CD4-positive, alpha-beta T cell treated with Interleukin-6 for 4 hours (primary cell): ENCODE measurements around the gene ARHGEF1.

Source experiments
- DNase-seq: peaks from one replicate; pipeline ENCODE4 v3.0.0-alpha.2; 2020; ENCODE audit warnings: mixed read lengths

Gene ARHGEF1

DNA sequence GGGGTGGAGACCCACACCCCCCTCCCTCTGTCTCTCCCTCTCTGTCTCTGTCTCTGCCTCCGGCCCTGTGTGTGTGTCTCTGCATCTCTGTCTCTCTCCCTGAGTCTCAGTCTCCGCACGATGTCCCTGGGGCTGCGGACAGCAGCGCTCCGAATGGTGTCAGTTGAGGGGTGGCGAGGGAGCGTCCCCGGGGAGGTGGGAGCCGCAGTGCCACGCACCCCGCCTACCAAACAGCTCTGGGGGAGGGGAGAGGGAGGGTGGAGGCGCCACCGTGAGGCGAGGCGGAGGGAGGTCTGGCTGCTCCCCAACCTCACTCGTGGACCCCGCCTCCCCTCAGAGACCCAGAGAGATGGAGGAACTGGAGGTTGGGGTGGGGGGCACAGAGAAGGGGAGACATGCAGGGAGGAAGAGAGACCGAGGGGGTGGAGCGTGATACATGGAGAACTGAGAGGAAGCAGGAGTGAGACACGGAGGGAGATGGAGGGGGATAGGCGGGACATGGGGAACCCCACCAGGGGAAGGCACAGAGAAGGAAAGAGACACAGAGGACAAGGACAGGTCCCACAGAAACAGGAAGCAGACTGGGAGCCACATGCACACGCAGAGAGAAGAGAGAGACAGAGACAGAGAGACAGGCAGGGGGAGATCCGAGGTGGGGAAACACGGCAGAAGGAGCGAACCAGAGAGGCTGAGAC lies 38.0 kb downstream of the ARHGEF1 start:
- DNase-seq, result no peak

DNA sequence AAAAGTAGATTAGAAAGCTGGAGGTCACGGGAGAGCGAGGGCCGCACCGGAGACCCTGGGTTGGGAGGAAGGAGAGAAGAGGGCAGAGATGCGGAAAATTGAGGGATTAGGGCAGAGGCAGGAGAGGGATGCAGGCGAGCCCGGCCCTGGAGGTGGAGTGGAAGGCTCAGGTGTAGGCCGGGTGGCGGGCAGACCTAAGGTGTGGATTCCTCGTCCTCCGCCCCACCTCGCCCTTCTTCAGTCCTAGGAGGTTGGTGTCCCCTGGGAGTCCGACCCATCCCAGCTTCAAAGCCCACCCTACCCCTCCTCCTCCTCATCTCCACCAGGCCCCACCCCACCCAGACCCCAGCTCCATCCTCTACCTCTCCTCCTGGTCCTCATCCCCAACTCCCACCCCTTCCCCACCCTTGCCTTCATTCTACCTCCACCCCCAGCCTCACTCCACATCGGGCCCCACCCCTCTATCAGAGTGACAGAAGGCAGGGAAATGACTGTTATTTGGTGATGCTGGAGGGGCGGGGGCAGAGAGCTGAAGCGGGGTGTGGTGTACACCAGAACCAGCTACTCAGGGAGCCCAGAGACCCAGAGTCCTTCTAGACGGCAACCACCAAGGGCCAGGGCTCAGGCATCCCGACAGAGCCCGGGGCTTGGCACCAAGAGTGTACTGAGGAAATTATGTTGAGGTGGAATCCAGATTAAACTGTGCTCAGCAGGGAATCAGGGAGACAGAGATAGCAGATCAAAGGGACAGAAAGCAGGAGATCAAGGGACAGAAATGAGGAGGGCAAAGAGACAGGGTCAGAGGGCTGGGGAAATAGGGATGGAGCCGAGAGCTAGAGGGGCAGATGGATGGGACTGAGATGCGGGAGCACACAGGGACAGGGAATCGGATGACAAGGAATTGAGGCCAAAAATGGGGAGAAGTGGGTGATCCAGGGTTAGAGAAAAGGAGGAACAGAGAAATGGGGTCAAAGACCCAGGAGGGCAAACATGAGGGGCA lies 38.9 kb downstream of the ARHGEF1 start:
- no peak for DNase-seq

DNA sequence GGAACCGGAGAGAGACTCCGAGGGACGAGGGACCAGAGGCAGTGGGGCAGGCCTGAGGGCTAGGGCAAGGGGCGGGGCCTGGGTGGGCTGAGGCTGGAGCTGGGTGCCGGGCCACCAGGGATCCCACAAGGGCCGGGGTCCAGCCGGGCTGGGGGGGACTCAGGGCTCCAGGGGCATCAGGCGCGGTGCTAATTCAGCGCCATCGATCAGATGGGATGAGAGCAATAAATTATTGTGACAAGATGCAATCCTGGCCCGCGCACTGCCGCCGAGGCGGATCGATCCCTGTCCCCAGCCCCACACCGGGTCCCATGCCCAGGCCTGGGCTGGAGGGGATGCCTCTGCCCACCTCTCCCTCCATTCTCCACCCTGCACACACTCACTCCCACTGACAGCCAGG lies 39.6 kb downstream of the ARHGEF1 start:
- no peak for DNase-seq

DNA sequence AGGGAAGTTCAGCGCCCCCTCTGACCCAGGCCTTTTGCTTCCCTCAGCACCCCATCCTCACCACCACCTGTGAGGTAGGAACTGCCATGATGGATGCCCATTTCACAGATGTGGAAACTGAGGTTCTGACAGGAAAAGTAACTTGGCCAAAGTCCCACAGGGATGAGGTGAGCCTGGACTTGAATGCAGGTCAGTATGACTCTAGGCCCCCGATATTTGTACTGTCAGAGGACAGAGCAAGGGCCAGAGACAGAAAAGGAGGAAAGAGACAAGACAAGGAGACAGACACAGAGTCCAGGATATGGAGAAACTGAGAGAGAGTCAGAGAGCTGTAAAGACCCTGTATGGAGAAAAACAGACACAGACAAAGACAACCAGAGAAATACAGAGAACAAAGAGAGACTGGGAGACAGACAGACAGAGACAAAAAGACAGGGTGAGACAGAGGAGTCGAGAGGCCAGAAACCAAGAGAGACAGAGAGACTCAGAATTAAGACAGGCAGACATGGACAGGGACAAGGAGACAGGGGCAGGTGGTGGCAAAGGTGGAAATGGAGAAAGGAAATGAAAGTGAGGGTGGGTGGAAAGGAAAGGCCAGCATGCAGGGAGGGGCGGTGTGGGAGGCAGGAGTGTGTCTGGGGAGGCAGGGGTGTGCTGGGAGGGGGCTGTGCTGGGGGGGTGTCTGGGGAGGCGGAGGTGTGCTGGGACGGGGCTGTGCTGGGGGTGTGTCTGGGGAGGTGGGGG lies 40.2 kb downstream of the ARHGEF1 start:
- DNase-seq, result no peak

DNA sequence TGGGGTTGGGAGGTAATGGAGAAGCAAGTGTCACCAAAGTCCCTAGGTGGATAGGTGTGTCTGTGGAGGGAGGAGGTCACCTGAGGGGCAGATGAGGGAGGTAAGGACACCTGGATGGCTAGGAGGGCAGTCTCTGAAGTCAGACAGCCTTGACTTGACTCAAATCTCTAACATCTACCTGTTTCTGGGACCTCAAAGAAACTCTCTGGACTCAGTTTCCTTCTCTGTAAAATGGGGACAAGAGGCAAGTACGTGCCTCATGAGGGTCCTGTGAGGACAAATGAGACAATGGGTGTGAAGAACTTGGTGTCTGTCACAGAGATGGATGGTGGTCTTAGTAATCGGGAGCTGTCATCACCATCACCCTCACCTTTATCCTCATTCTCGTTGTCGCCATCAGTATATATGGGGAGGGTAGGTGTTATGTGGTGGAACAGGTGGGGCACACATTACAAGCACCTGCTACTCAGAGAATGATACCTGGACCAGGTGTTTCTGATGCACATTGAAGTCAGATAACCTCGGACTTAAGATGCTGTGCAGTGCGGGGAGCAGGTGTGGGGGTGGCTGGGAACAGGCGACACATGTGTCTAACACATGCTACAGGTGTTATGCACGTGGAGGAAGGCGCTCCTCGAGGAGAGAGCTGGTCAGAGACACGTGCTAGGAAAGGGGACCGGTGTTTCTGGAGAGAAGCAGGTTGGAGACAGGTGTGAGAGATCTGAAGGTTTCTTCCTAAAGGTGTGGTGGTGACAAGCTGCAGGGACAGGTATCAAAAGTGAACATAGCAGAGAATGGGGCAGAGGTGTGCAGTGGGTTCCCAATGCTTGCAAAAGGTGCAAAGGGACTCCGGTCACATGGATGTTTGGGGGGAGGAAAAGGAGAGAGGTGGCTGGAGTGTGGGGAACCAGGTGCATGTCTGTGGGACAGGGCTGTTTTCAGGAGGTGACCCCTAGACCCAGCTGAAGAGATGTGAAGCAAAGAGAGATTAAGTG lies 41.5 kb downstream of the ARHGEF1 start:
- DNase-seq, result no peak

DNA sequence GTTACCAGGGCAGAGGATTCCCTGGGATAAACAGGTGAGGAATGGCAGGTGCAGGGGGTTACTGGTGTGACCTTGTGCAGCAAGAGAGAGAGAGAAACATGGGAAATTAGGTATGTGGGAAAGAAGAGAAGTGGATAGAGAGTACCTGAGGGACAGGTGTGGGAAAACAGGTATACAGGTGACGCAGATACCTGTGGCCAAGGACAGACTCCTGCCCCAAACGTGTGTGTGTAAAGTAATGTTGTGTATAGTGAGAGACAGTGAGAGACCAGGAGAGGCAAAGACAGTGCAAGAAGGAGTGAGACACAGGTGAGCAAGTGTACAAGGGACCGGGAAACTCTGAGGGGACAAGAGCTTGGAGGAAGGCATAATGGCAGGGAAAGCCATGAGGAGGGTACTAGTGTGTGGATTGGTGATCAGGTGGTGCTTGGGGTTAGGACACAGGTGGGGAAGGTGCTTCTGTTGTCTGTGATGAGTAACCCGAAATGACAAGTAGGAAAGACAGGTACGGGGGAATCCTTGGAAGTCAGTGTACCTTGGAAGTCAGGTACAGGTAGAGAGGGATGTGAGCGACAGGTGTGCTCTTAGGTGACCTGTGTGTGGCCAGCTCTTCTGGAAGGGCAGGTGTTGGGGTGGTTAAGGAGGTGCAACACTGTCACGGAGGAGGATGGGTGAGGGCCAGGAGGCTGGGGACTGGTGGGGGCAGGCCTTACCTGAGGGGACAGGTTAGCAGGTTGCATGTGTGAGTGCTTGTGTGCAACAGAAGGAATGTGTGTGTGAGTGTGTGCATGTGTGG lies 42.4 kb downstream of the ARHGEF1 start:
- DNase-seq, result no peak

DNA sequence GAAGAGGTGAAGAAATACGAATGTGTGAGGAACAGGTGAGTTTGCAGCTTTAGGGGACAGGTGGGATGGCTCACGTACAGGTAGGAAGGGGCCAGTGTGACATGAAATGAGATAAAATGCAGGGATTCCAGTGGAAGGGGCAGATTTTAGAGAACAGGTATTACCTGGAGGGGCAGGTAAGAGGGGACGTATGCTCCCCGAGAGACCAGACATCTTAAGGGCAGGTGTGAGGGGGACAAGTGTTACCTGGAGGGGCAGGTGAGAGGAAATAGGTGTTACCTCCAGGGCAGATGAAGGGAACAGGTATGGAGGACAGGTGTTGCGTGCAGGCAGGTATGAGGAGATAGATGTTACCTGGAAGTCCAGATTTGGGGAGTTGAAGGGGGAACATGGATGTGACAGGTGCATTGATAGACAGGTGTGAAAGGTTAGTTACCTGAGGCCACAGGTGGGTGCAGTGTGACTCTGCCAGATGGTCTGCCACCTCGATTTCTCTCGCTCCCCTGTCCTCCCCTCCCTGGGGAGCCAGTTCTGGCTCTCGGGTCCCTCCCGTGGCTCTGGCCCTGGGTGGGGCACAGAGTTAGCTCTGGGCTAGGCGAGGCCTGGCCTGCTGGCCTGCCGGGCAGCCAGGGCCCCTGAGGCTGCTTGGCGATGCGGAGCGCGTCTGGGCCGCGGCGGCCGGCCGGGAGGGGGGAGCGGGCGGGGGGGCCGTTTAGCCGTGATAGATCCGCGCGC lies 43.2 kb downstream of the ARHGEF1 start:
- DNase-seq, result no peak

DNA sequence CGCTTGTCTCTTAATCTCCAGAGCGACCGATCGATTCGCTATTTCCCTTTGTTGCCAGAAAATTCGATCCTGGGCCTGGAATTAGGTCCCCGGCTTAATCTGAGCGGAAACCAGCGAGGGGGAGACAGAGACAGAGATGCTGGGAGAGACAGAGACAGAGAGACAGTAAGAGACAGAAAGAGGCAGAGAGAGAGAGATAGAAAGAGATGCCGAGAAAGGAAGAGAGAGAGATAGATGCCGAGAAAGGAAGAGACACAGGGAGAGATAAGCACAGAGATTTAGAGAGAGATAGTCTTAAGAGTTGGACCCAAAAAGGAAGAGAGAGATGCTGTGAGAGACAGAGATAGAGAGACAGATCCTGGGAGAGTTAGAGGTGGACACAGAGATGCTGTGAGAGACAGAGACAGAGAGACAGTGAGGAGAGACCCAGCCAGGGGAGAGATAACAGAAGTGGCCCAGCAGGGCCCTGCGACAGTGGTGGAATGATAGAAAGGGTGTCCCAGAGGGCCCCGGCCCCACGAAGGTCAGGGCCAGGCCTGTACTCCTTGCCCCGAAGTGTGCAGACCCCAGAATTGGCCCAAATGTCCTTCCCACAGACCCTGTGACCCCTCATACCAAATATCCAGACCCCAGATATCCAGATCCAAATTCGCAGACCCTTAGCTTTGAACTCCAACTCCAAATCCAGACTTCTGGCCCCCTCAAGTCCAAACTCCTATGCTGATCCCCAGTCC lies 43.9 kb downstream of the ARHGEF1 start:
- no peak for DNase-seq

DNA sequence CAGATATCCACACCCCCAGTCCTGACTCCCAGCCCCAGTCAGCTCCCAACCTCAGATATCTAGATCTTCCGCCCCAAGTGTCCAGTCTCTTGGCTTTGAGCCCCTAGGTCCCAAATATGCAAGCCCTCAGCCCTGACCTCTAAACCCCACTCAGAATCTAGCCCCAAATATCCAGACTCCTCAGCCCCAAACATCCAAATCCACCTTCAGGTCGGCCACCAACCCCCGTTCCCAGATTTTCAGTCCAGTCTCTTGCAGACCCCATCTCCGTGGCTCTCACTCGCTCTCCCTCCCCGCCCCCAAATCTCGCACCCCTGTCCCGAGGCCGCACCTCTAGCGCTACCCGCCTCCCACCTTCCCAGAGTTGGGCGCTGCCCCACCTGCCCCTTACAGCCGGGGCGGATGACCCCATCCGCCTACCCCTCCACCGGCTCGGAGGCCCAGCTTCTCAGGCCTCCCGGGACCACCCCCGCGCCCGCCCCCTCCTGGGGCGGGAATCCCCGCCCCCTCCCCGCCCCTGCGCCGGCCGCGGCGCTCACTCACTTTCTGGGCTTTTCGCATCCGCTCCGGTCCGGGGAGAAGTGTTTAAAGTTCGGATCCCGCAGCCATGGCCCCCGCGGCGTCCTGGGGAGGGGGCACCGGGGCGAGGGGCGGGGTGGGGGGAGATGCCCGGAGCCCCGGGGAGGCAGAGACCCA lies 44.7 kb downstream of the ARHGEF1 start:
- DNase-seq, result peak; percentile 70

DNA sequence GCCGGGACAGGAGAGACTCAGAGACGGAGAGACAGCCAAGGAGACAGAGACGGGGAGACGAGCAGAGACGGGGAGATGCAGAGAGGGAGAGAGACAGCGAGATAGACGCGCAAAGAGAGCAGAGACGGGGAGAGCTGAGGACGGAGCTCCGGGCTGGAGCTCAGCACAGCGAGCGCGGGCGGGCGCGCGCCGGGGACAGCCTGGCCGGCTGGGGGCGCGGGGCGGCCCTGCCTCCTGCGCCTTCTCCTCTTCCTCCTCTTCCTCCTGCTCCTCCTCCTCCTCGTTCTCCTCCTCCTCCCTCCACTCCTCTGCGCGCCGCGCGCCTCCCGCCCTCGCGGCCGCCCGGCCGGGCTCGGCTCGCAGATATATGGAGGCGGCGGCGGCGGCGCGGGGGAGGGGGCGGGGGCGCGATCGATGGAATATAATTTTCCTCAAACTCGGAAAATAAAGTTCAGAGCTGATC lies 45.3 kb downstream of the ARHGEF1 start, which contains the start of gene ERFL:
Gene ERFL, minus strand, starts transcription at position 229 of the 463 bp plus-strand sequence. CDS start 15,530 bp downstream, outside the sequence.
- peak; percentile 57 for DNase-seq

DNA sequence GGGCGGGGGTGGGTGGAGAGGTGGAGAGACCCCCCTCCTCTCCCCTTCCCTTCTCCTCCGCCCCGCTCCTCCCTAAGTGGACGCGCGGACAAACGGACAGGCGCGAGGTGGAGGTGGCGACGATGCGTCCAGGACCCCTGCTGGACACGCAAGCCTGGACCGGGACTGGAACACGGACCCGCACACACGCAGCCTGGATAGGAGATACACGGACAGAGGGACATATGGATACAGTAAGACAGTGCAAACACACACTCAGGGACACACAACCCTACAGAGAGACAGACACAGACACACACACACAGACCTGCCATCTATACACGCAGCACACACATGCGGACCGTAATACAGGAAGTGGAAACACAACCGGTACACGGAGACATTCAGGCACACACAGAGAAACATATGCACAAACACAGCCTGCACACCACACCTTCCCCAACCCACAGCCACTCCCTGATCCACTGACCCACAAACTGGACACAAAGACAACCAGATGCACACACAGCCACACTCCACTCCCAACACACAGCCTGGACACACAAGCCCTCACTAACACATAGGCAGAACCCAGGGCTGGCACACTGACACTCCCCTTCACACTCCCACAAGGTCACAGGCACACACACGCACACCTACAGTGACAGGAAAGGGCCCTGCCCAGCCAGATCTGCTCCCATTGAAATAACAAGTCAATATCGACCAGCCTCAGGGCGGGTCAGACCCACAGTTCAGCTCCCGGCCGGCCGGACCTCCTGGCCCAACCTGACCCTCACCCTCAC lies 46.0 kb downstream of the ARHGEF1 start:
- peak; percentile 66 for DNase-seq

DNA sequence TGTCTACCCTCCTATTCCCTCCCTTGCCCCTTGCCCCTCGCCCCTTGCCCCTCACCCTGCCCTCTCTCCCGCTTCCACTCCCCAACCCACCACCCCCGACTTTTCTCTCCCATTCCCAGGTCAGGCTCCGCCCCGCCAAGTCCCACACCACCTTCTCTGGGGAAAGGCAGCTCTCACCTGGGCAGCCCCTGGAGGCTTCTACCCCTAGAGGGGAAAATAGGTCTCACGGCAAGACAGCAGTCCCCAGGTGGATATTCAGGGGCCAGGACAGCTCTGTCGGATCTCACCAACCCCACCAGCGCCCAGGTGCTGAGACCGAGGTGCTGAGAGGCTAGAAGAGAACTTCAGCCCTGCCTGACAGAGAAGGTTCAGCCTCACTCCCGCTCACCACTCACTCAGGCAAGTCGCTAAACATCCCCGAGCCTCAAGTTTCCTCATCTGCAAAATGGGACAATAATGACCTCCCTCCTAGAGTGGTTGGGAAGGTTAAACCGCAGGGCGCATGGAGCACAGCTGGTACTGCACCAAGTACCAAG lies 46.6 kb downstream of the ARHGEF1 start:
- no peak for DNase-seq

DNA sequence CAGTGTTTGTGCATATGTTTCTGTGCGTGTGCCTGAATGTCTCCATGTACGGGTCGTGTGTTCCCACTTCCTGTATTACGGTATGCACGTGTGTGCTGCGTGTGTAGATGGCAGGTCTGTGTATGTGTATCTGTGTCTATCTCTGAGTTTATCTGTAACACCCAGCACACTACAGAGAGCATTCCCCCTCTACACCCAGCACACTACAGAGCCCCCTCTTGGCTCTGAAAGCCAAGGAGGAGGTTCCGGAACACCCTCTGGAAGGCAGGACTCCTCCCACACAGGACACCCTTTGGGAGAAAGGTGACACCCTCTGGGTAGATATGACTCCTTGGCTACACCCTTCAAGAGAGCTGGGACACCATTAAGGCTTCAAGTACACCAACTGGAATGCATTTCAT lies 47.3 kb downstream of the ARHGEF1 start:
- DNase-seq, result no peak

DNA sequence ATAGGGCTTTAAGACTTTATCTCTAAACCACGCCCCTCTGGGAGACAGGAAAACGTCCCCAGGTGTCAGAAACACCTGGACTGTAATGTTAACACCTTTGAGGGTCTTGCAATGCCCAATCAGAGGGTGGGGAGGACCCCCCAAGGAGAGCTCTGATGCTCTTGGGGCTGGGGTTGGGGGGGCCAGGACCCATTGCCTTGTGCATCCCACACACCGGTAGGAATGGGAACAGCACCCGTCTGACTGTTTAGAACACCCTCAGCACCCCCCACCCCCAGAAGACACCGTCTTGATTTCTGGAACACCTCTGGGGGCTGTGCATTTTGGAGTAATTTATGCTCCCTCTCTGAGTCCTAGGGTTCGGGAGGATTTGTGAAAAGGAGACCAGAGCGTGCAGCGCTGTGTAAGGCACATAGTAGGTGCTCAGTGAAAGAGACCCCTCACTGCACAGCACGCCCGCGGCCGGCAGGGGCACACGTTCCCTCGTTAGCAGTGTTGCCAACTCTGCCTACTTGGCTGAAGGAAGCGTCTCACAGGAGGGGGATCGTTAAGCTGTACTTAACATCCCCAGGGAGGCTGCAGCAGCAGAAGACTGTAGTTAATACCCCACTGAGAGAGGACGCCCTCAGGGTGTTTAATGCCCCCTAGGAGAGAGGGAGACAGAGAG lies 48.1 kb downstream of the ARHGEF1 start:
- DNase-seq, result no peak

DNA sequence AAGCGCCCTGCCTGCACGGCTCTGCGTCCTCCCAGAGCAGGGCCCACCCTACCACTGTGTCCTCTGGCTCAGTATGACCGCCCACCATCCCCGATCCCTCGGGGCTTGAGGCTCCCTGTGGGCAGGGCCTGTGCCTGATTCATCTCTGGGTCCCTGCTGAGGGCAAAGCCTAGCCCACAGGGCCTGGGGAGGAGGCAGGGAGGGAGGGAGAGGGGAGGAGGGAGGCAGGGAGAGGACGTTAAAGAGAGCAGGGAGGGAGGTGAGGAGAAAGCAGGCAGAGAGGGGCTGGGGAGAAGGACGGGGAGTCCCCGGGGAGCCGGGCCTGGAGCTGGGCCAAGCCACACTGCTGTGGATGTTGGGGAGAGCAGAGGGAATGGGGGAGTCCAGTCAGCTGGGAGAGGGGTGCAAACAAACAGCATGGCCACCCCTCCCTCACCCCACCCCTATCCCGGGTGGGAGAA lies 49.3 kb downstream of the ARHGEF1 start:
- DNase-seq, result no peak

DNA sequence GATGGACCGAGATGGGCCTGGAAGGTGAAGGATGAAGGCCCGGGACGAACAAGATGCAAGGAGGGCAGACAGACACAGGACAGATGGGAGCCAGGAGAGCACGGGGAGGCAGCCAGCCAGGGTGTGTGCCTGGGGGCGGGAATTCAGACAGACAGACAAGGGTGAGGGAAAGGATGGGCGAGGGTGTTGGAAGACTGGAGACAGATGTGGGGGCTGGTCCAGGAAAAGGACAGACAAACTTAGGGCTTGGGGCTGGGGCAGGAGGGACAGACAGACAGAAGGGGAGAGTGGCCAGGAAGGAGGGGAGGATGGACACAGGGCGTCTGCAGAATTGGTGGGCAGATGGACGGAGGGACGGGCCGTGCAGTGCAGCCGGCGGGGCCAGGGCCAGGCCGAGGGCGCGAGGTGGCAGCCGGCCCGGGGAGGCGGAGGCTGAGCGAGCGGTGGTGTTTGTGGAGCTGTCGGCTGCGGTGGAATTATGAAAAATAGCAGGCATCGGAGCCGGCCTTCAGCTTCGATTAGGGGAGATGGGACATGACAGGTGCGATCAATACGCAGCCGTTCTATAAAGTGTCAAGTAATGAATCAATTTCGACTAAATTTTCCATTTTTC lies 49.8 kb downstream of the ARHGEF1 start:
- no peak for DNase-seq
